CD4-positive, alpha-beta T cell treated with Interleukin-21 for 1 hour (primary cell): ENCODE measurements around the gene GDF15.
"Not testable (repeated sequence)": the region's sequence is repeated elsewhere in the genome, so short reads cannot be mapped to it uniquely, and the experiment has no call there.

Experiments
- DNase-seq: peaks from one replicate; pipeline ENCODE4 v3.0.0-alpha.2; 2020

The GDF15 gene

DNA sequence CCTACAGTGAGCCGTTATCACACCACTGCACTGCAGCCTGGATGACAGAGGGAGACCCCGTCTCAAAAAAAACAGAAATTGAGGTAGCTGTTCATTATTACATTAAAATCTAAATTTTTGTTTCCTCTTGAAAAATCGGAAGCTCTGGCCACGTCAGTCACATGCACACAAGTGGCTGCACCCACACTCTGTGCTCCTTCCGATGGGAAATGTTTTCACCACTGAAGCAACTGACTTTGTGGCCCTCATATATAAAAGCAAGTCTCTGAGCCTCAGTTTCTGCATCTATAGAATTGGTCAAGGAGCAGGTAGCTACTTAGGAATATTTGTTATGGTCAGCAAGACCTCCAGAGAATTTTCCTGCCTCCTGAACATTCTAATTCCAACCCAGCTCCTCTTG, 7.0 kb downstream of the GDF15 start:
- no peak for DNase-seq

DNA sequence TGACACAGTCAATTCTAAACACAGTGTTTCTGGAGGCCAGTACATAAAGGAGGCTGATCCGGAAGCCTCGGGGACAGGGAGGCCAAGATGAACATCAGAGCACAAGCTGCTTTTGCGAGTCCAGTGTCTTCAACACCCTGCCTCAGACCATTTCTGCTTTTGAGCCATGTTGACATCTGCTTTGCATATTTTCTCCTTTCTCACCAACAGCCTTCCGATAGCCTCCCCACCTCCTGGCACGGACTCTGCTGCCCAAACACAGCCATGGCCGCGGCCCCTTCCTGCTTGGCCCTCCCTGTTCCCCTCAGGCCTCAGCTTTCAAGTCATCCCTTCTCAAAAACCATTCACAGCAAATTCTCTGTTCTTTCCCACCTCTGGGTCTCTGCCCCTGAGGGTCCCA, 7.9 kb downstream of the GDF15 start:
- DNase-seq = no peak

DNA sequence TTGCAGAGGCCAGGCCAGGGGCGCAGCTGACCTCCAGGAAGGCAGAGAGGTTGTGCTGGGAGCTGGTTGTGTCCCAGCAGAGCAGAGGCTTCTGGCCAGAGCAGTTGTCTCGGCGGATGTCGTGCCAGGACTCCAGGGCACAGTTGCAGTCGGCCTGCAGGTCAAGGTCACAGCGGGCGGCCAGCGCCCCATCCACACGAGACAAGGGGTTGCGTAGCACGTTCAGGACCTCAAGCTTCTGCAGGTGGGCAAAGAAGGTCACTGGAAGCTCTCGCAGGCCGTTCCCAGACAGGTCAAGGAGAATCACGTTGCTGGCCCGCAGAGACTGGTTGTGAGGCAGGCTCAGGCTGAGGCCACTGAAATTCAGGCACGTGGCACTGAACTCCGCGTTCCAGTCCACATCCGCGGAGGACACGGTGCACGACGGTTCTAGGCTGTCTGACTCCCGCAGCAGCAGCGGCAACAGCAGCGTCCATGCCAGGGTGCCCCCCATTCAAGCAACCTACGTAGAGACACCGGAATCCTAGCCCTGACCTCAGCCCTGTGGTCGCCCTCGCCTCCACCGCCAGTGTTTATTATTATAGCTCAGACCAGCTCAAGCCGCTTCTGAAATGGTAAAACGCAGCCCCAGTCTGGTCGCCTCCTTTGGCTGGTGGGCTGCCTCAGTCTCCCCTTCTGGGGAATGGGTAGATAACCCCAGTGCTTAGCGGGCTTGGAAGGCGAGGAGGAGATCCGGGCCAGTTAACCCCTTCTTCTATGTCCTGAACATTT, 10.7 kb downstream of the GDF15 start:
- no peak for DNase-seq

DNA sequence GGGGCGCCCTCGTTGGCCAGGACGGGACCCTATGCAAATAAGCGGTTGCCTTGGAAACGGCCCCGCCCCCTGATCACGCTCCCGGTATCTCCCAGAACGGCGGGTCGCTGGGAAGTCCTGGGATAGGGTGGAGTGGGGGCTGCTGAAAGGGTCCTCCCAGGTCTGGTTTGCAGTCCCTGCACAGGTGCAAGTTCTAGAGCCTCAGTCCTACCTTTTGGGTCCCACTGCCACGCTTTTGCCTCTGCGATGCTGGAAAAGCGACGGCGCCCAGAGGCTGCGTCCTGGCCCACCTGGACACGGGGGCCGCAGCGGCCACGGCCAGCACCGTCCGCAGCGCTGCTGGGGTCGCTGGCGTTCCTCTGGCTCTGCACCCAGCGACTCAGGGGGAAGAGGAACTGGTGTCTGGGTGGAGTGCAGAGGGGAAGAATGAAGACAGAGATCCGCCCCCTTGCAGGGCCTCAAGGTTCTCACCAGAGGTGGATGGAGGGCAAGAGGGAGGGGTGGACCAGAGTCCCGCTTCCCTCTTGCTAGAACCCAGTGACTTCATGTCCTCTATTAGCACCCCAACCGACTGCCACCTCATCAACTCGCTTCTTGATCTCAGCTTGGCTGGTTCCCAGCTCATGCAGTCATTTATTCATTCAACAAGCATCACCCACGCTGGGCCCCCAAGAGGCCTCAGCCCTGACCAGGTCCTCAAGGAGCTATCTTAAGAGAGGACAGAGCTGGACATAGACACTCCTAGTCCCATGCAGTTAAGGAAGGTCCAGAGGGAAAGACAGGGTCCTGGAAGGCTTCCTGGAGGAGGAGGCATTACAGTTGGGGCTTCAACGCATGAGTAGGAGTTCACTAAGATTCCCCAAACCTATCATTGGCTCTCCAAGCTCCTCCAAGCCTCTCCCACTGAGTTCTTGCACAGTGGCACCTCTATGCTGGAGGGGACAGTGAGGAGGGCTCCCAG, 11.6 kb downstream of the GDF15 start, which contains the start of gene LRRC25:
Gene LRRC25, minus strand, starts transcription at position 381 of the 961 bp plus-strand sequence. CDS start 659 bp downstream, outside the sequence.
- DNase-seq = peak; percentile 43

DNA sequence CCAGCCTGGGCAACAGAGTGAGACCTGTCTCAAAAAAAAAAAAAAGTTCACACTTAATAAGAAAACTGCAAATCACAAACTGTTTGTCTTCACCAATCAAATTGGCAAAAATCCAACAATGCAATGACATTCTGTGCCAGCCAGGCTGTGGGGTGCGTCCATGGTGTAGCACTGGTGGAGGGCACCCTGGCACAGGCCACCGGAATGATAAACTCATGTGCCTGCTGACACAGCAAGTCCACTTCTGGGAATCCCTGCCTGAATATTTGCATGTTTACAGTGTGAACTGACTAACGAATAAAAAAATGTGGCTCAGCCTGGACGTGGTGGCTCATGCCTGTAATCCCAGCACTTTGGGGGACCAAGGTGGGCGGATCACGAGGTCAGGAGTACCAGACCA, 13.1 kb downstream of the GDF15 start:
- no peak for DNase-seq

DNA sequence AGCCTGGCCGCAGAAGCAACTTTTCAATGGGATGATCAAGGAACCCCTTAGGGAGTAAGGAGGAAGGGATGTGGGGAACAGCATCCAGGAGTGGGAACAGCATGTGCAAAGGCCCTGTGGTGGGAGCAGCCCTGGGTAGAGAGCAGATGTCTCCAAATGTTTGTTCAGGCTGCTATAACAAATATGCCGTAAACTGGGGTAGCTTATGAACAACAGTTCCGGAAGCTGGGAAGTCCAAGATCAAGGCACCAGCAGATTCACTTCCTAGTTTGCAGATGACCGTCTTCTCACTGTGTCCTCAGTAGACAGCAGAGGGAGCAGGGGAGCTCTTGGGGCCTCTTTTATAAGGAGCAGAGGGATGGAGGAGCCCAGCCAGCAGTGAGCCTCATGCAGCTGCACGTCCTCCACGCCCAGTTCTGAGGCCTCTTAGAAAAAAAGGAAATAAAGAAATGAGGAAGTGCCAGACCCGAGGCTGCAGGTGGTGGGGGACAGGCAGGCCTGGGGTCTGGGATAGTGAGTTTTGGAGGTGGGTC, 15.7 kb downstream of the GDF15 start:
- DNase-seq = peak; percentile 47

DNA sequence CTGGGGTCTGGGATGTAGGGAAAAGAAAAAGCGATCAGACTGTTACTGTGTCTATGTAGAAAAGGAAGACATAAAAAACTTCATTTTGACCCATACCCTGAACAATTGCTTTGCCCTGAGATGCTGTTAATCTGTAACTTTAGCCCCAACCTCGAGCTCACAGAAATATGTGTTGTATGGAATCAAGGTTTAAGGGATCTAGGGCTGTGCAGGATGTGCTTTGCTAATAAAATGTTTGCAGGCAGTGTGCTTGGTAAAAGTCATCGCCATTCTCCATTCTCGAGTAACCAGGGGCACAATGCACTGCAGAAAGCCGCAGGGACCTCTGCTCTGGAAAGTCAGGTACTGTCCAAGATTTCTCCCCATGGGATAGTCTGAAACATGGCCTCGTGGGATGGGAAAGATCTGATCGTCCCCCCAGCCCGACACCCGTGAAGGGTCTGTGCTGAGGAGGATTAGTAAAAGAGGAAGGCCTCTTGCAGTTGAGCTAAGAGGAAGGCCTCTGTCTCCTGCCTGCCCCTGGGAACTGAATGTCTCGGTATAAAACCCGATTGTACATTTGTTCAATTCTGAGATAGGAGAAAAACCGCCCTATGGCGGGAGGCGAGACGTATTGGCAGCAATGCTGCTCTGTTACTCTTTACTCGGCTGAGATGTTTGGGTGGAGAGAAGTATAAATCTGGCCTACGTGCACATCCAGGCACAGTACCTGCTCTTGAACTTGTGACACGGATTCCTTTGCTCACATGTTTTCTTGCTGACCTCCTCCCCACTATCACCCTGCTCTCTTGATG, 16.7 kb downstream of the GDF15 start:
- DNase-seq = not testable (repeated sequence)

DNA sequence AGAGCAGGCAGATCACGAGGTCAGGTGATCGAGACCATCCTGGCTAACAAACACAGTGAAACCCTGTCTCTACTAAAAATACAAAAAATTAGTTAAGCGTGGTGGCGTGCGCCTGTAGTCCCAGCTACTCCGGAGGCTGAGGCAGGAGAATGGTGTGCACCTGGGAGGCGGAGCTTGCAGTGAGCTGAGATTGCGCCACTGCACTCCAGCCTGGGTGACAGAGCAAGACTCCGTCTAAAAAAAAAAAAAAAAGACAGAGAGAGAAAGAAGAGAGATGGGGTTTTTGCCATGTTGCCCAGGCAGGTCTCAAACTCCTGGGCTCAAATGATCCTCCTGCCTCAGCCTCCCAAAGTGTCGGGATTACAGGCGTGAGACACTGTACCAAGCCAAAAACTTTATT, 19.8 kb downstream of the GDF15 start:
- DNase-seq = not testable (repeated sequence)

DNA sequence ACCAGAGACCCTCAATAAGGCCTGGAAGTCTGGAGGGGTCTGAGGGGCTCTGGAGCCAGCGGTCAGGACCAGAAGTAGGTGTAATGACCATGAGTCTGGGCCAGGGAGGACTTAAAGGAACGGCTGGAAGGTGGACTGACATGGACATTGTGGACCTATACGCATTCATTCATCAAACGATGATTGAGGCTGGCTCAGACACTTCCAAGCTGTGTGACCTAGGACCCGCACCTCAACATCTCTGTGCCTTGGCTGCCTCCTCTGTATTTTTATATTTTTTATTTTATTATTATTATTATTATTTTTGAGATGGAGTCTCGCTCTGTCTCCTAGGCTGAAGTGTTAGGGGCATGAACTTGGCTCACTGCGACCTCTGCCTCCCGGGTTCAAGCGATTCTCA, 20.8 kb downstream of the GDF15 start:
- DNase-seq = no peak

DNA sequence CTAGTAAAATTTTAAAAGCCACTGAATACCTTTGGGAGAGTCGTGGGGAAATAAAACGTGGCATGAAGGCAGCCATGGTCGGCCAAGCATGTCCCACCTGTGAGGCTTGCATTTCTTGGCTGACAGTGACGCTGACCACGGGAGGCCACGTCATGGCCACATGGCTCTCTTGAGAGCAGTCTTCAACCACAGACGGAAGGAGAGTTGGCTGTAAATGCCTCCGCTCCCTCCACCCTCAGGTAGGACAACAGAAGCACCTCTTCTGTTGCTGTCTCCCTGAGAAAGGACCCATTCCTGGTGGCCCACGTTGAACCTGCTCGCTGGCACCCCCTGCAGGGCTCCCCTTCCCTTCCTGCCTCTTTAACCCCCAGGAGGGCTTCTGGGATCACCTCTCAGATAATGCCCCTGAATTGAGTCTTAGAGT, 22.1 kb downstream of the GDF15 start:
- DNase-seq = no peak

DNA sequence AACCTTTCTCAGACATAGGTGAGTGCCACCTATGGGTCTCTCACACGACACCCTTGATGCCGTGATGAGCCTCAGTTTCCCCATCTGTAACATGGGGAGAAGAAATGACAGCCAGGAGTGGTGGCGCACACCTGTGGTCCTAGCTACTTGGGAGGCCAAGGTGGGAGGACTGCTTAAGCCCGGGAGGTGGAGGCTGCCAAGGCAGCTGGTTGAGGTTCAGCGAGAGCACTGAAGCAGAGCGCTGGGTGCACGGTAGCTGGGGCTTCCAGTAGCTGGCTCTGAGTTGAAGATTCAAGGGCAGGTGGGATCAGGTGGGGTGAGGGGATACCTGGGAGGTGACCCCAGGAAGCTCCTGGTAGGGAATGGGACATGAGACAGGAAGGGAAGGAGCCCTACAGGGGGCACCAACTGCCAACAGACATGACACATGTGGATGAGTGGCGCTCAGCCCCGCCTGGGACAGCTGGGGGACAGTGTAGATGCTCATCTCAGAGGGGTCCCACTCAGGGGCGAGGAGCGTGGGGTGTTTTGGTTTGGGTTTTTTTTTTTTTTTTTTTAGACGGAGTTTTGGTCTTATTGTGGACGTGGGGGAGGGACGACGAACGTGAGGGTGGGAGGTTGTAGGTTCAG, 26.8 kb downstream of the GDF15 start:
- DNase-seq = no peak

DNA sequence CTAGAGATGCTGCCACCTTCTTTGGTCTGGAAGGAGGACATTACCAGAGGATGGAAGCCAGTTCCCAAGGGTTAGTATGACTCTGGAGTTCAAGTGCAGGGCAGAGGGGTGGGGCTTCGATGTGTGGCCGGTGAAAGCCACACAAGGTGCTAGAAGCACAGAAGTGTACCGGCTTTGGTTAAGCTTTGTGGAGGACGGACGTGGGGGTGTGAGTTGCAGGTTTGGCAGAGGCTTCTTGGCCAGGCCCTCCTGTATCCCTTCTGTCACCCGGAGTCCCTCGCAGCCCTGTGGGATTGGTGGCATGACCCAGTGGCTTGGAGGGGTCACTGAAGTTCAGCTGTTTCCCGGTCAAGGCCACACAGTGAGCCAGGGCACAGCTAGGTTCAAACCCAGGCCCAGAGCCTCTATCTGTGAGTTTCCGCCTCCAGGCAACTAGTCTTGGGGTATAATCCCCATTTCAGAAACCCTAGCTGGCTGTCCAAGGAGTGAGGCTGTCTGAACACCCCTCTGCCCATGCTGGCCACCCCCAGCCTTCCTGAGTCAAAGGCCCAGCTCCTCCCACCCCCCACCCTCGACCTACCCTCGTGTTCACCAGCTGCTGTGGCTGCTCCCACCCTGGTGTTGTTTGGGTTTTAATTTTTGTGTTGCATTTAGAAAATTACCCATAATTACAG, 28.7 kb downstream of the GDF15 start:
- DNase-seq = no peak

DNA sequence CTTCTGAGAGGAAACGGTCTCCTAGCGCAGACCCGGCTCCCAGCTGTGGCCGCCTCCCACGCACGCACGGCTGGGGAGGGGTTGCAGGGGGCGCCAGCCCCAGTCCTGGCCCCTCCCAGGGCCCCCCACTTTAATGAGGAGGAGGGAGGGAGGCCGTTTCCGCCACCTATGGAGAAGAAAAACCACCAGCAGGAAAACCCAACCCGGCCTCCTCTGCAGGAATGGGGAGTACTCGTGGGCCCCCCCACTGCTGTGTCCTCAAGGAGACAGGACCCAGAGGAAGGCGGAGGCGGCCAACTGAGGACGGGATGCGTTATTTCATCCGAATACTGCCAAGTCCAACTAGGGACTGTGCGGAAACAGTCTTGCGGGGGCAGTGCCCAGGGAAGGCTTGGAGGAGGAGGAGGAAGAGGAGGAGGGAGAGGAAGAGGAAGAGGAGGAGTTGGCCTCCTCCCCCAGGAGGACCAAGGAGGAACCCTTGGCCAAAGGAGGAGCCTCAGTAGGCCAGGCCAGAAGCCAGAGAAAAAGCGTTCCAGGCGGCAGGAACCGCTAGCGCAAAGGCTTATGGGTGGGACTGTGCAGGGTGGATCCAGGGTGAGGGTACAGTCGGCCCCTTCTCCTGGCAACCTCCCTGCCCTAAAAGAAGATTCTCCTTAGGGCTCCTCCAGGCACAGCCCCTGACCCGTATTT, 29.4 kb downstream of the GDF15 start:
- no peak for DNase-seq

DNA sequence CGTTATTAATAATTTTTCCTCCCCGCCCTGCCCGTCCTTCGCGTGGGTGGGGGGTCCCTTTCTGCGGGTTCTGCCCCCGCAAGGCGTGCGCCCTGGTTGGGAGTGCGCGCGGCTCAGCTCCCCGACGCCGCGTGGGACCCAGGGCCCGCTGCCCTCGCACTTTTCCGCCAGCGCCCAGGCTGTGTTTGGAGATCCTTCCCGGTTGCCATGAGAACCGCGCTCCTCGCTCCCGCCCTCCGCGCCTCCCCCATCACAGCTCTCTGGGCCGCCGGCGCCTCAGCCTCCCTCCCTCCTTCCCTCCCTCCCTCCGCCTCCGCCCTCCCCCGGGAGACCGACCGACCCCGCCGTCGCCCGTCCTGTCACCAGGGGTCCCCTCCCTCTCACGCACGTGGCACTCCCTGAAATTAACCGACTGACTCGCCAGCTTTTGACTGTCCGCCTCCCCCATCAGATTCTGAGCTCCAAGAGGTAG, 30.9 kb downstream of the GDF15 start:
- peak; percentile 87 for DNase-seq

DNA sequence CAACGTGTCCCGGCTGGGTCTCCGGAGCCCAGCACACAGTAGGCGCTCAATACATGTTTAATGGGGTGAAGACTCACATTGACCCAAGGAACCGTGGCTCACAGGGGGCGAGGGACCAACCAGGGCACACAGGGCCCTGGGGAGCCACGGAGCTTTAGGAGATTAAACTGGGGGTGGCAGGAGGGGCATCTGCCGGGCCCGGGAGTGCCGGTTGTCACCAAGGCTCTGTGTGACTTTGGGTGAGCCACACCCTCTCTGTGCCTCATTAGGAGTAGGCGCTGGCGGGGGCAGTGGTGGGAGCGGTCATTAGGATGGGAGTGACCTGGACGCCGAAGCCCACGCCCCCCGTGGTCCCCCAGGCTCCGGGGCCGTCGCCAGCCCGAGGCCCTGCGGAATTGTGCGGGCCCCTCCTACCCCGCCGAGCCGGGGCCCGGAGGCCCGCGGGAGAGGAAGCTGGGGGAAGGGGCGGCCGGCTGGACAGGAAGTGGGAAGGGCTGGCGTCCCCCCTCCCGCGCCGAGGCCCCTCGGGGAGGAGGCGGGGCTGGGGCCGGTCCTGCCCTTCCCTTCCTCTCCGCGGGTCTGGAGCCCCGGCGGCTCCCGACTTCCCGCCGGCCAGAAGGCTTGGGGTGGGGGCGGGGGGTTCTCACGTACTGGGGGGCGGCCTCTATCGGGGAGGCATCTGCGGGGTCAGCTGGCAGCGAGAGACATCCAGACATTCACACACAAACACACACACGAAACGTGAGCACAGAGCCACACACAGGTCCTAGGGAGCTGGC, 31.5 kb downstream of the GDF15 start:
- DNase-seq = peak; percentile 54

DNA sequence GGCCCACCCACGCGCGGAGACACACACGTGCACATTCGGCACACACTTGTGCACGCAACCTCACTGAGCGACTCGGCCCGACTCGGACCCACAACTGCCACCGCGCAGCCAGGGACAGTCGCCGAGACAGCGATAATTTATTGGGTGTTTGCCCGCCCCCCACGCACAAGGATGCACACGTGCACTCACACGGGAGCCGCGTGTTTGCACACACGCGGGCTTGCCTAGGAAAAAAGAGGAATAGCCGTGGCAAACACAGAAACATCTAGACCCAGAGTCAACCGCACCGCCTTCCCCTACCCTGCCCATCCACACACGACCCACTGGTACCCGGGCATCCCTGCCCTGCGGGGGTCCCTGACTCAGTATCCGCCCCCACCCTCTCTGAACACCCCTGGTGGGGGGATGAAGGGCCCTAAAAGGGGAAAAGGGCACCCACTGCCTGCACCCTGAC, 32.1 kb downstream of the GDF15 start:
- DNase-seq = no peak

DNA sequence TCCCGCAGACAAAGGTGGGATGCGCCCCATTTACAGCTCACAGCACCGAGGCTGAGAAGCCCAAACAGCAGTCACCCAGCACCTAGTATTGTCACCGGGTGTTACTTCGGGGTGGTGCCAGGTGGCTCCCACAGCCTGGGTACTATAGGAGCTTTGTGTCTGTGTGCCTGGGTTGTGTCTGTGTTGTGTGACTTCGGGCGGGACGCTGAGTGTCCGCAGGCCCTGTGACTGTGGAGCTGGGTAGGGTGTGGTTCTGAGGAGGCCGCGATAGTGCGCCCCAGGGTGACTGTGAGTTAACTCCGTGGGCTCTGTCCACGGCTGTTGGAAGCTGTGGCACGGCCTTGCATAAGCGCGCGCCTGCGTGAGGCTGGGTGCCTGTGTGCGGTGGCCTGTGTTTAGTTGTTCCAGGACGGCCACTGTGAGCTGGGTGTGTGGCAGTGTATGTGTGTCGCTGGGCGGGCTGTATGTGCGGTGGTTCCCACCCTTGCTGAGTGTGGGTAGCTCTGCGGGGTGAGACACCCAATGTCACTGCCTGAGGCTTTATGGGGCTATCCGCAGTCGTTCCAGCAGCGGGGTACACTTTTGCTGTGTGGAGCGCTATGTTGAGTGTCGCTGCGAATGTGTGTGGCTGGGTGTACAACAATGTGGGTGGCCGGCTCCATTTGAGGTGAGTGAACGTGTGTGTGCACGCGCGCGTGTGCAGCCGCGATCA, 32.7 kb downstream of the GDF15 start:
- peak; percentile 66 for DNase-seq

DNA sequence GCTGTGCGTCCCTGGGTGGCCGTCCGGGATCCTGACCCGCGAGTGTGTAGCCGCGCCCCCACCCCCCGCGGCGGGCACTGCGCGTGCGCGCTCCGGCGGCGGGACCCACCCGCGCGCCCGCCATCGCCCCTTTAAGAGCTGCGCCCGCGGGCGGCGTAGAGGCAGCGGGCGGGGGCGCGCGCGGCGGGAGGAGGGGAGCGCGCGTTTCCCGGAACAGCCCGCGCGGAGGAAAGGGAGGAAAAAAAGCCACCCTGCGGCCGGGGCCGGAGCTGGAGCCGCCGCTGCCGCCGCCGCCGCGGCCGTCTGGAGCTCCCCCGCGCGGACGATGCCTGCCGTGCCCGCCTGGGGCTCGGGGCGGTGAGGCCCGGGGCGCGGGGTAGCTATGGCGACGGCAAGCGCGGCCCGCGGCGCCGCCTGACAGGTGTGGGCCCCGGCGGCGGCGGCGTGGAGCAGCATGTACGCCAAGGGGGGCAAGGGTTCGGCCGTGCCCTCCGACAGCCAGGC, 33.3 kb downstream of the GDF15 start, which contains the start of gene SSBP4:
Gene SSBP4, plus strand, starts transcription at position 204 of the 504 bp plus-strand sequence. Its CDS starts 251 bp downstream, at position 455.
- DNase-seq = peak; percentile 82
